ENCODE results near the gene PDZRN4.

DNA sequence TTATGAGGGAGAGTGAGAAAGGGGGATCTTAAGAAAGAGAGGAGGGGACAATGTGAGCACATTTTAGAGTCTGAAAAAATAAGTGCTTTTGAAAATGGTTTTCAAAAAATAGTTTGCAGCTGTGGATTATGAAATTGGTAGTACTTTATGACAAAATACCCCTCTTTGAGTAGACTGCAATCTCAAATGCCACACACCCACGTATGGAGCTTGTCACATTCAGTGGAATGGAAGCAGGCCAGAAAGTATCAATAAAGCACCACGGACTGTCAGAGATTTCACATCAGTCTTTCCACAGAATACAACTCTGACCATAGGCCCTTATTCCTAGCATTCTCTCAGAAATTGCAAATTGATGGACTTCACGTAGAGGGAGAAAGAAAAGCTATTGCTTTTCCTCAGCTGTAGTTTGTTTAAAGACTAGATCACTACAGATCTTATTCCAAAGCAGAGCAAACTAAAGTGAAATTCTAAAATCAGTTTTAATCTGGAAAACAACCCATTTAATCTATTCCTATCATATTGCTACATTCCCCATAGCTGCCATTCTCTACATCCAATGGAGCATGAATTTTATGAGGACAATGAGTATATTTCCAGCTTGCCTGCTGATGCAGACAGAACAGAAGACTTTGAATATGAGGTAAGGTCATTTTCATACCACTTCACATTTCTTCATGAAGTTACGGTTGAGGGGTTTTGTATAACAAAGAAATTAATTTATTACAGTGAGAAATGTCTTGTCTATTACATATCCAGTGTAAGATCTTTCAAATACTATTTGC, 321.3 kb downstream of the PDZRN4 start:
- TF ChIP-seq, protein P1, sequence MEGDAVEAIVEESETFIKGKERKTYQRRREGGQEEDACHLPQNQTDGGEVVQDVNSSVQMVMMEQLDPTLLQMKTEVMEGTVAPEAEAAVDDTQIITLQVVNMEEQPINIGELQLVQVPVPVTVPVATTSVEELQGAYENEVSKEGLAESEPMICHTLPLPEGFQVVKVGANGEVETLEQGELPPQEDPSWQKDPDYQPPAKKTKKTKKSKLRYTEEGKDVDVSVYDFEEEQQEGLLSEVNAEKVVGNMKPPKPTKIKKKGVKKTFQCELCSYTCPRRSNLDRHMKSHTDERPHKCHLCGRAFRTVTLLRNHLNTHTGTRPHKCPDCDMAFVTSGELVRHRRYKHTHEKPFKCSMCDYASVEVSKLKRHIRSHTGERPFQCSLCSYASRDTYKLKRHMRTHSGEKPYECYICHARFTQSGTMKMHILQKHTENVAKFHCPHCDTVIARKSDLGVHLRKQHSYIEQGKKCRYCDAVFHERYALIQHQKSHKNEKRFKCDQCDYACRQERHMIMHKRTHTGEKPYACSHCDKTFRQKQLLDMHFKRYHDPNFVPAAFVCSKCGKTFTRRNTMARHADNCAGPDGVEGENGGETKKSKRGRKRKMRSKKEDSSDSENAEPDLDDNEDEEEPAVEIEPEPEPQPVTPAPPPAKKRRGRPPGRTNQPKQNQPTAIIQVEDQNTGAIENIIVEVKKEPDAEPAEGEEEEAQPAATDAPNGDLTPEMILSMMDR (conservative IDR thresholded peaks at IDR 0.05 in 1 of 2, IDR thresholded peaks at IDR 0.05 in 1 of 2; ENCODE audit: extremely low read depth in 1 of 2, insufficient read depth in 1 of 2, low read depth in 1 of 2, low read length in 2 of 2) = no peak
- TF ChIP-seq EZH2 (IDR thresholded peaks at IDR 0.05; ENCODE audit: borderline replicate concordance, low read length) = no peak
